ENCODE results near the gene PLPPR3. TPM values are rescaled to one million over a fixed set of nuclear protein-coding genes. Genes with fewer than 3 reads are reported as not detected.

Gene PLPPR3
- total and polyA plus RNA-seq, 2 donors from 2014 or later: not detected

DNA sequence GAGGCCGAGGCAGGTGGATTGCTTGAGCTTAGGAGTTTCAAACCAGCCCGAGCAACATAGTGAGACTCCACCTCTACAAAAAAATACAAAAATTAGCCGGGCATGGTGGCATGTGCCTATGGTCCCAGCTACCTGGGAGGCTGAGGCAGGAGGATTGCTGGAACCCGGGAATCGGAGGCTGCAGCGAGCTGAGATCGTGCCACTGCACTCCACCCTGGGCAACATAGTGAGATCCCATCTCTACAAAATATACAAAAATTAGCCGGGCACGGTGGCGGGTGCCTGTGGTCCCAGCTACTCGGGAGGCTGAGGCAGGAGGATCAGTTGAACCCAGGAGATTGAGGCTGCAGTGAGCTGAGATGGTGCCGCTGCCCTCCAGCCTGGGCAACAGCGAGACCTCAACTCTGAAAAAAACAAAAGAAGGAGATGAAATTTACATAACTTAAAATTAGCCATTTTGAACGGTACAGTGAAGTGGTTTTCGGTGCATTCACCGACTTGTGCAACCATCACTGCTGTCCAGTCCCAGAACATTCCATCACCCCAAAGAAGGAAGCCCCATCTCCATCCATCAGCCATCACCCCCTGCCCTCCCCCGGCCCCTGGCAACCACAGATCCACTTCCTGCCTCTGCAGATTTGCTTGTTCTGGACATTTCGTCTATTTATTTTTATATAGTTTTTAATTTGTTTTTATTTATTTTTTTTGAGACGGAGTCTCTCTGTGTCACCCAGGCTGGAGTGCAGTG lies 4.3 kb upstream of the PLPPR3 start:
- Histone ChIP-seq H3K9me3 (ENCODE audit: control insufficient read depth in 2 of 3, insufficient read depth in 1 of 3, low read length in 3 of 3) (no peaks in the 10 kb centered on the region), H3K4me1 (ENCODE audit: control insufficient read depth in 2 of 3, insufficient read depth in 2 of 3, low read depth in 1 of 3, low read length in 3 of 3) (no peaks in the 10 kb centered on the region), H3K27me3 (ENCODE audit: control insufficient read depth, insufficient read depth, low read length) (no peaks in the 10 kb centered on the region), H3K27ac (ENCODE audit: low read depth in 2 of 2, low read length in 2 of 2) (no peak overlapping the region), H3K36me3 (ENCODE audit: control insufficient read depth in 2 of 3, insufficient read depth in 3 of 3, low read length in 3 of 3) (no peaks in the 10 kb centered on the region), H3K9ac (ENCODE audit: low read length in 3 of 3) (no peak overlapping the region), H3K4me3 (ENCODE audit: low read length in 3 of 3) (no peak overlapping the region)
- FAIRE-seq (no peak), DNase-seq (no peak)
- intact Hi-C loops (cut with DNase I): no loop called here
- TF ChIP-seq, protein P1, sequence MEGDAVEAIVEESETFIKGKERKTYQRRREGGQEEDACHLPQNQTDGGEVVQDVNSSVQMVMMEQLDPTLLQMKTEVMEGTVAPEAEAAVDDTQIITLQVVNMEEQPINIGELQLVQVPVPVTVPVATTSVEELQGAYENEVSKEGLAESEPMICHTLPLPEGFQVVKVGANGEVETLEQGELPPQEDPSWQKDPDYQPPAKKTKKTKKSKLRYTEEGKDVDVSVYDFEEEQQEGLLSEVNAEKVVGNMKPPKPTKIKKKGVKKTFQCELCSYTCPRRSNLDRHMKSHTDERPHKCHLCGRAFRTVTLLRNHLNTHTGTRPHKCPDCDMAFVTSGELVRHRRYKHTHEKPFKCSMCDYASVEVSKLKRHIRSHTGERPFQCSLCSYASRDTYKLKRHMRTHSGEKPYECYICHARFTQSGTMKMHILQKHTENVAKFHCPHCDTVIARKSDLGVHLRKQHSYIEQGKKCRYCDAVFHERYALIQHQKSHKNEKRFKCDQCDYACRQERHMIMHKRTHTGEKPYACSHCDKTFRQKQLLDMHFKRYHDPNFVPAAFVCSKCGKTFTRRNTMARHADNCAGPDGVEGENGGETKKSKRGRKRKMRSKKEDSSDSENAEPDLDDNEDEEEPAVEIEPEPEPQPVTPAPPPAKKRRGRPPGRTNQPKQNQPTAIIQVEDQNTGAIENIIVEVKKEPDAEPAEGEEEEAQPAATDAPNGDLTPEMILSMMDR (IDR thresholded peaks at IDR 0.05; ENCODE audit: borderline replicate concordance, extremely low read depth, insufficient read depth): no peak

DNA sequence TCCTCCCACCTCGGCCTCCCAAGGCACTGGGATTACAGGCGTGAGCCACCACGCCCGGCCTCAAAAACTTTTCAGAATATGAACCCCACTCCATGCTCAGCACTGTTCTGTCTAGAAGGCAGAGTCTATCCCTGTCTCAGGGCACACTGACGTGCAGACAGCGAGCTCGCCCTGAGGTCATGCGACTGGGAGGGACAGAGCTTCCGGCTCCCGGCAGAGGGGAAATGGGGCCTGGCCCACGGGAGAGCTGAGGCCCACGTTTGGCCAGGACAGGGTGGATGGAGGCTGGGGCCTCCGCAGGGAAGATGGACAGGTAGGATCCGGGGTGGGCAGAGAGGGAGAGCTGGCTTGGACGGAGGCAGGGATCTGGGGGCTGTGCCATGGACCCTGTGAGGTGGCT lies 3.1 kb upstream of the PLPPR3 start:
- H3K4me1 ChIP-seq (ENCODE audit: control insufficient read depth in 2 of 3, insufficient read depth in 2 of 3, low read depth in 1 of 3, low read length in 3 of 3): no peaks in the 10 kb centered on the region
- TF ChIP-seq, protein P1 (IDR thresholded peaks at IDR 0.05; ENCODE audit: borderline replicate concordance, extremely low read depth, insufficient read depth): no peak
- no peak overlapping the region for H3K27ac ChIP-seq (ENCODE audit: low read depth in 2 of 2, low read length in 2 of 2)
- no peaks in the 10 kb centered on the region for H3K27me3 ChIP-seq (ENCODE audit: control insufficient read depth, insufficient read depth, low read length)
- no peaks in the 10 kb centered on the region for H3K9me3 ChIP-seq (ENCODE audit: control insufficient read depth in 2 of 3, insufficient read depth in 1 of 3, low read length in 3 of 3)
- no peak overlapping the region for H3K9ac ChIP-seq (ENCODE audit: low read length in 3 of 3)
- no peak for FAIRE-seq
- H3K36me3 ChIP-seq (ENCODE audit: control insufficient read depth in 2 of 3, insufficient read depth in 3 of 3, low read length in 3 of 3): no peaks in the 10 kb centered on the region
- no peak overlapping the region for H3K4me3 ChIP-seq (ENCODE audit: low read length in 3 of 3)
- intact Hi-C loops (cut with DNase I): no loop called here
- no peak for DNase-seq

DNA sequence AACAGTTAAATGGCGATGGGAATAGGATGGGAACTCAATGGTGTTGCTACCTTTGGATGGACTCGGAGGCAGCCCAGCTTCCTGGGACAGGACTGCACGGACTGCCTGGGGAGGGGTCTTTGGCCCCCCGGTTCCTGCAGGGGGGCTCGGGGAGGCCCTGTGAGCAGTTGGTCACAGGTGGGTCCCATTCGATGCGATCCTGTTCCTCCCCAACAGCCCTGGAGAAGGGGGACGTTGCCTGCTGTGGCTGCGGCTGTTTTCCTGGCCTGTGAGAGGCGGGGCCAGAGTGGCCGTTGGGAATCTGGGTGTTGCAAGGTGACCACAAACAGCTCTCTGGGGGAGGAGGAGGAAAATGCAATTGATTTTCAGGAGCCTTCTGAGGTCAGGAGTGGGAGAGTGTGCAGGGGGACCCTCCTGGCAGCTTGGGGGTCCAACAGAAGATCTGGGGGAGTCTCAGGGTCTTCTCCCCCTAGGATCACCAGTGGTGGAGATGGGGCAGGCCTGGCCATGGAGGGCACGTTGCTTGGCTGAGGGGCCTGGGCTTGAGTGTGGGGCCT lies 1.9 kb upstream of the PLPPR3 start:
- Histone ChIP-seq H3K9ac (ENCODE audit: low read length in 3 of 3) (no peak overlapping the region), H3K27ac (ENCODE audit: low read depth in 2 of 2, low read length in 2 of 2) (no peak overlapping the region), H3K4me3 (ENCODE audit: low read length in 3 of 3) (no peak overlapping the region), H3K27me3 (ENCODE audit: control insufficient read depth, insufficient read depth, low read length) (no peaks in the 10 kb centered on the region), H3K4me1 (ENCODE audit: control insufficient read depth in 2 of 3, insufficient read depth in 2 of 3, low read depth in 1 of 3, low read length in 3 of 3) (no peaks in the 10 kb centered on the region), H3K9me3 (ENCODE audit: control insufficient read depth in 2 of 3, insufficient read depth in 1 of 3, low read length in 3 of 3) (no peaks in the 10 kb centered on the region), H3K36me3 (ENCODE audit: control insufficient read depth in 2 of 3, insufficient read depth in 3 of 3, low read length in 3 of 3) (no peaks in the 10 kb centered on the region)
- intact Hi-C loops (cut with DNase I): no loop called here
- DNase-seq (no peak), FAIRE-seq (no peak)
- TF ChIP-seq, protein P1 (IDR thresholded peaks at IDR 0.05; ENCODE audit: borderline replicate concordance, extremely low read depth, insufficient read depth): no peak

Measured in kidney (tissue), 14 donors.